ENCODE data around the gene DDR2. TPM values are rescaled to one million over a fixed set of nuclear protein-coding genes. Genes with fewer than 3 reads are reported as not detected.
A peak's percentile ranks its signal among the peaks of the same experiment; 100 is the strongest.

The DDR2 gene
- total and polyA plus RNA-seq, 2 of the 4 experiments (the other 2 are of a cell fraction) = 66.1 to 245 TPM

GRCh38 chr1:162716123-162716522, 83.9 kb downstream of the DDR2 start:
- dilution Hi-C loops (cut with HindIII; ENCODE audit: low sequenced_read_pairs, unreplicated experiment) = no loop called here
- H2AFZ ChIP-seq (replicated peaks; ENCODE audit: low read length, poor library complexity) = no peak overlapping the region
- H4K5ac ChIP-seq (ENCODE audit: low read depth, low read length) = no peak overlapping the region
- H3K36me3 ChIP-seq (ENCODE audit: control insufficient read depth, insufficient read depth, low read length) = peaks cover 12% of the 10 kb centered on the region
- in situ Hi-C loops (cut with MboI; ENCODE audit: low sequenced_read_pairs) = no loop called here
- CTCF ChIA-PET = no interaction called here
- POLR2A ChIA-PET (ENCODE audit: unreplicated experiment) = no interaction called here
- no peak overlapping the region for H2AK9ac ChIP-seq (replicated peaks; ENCODE audit: low read depth, low read length, poor library complexity)
- H3K9ac ChIP-seq (ENCODE audit: low read depth, low read length) = no peak overlapping the region
- H2BK5ac ChIP-seq (ENCODE audit: low read depth, low read length, poor library complexity, severe bottlenecking) = no peak overlapping the region
- H2AK5ac ChIP-seq (ENCODE audit: low read depth, low read length) = no peak overlapping the region; the same call in 1 of the 2 replicates
- no peak for DNase-seq
- H3K4me2 ChIP-seq (ENCODE audit: low read depth, low read length) = no peak overlapping the region
- H3K23ac ChIP-seq (ENCODE audit: low read depth, low read length) = no peak overlapping the region
- H2BK120ac ChIP-seq (ENCODE audit: low read depth, low read length) = no peak overlapping the region
- no peaks in the 10 kb centered on the region for H3K27me3 ChIP-seq (ENCODE audit: control insufficient read depth, insufficient read depth, low read length)
- H3K56ac ChIP-seq (ENCODE audit: extremely low read depth, insufficient read depth, low read length) = no peak overlapping the region
- no peak overlapping the region for H2BK15ac ChIP-seq (ENCODE audit: low read depth, low read length)
- no peak overlapping the region; the same call in 1 of the 2 replicates for H3K27ac ChIP-seq (ENCODE audit: insufficient read depth, low read length)
- H3K9me3 ChIP-seq (ENCODE audit: control insufficient read depth, insufficient read depth, low read length) = no peaks in the 10 kb centered on the region
- peaks cover 14% of the 10 kb centered on the region for H3K9me1 ChIP-seq (ENCODE audit: insufficient read depth, low read length)
- peak; percentile 10; the same call in 1 of the 2 replicates for ATAC-seq (ENCODE audit: low read depth)
- peaks cover 44% of the 10 kb centered on the region; the same call in 1 of the 2 replicates for H4K20me1 ChIP-seq (ENCODE audit: insufficient read depth, low read length)
- no peak overlapping the region for H2BK20ac ChIP-seq (ENCODE audit: low read depth, low read length)
- H4K91ac ChIP-seq (ENCODE audit: insufficient read depth, low read depth, low read length) = no peak overlapping the region
- no peak overlapping the region for H3K14ac ChIP-seq (replicated peaks; ENCODE audit: low read depth, low read length)
- H3K79me1 ChIP-seq (ENCODE audit: low read depth in 1 of 2, low read length in 2 of 2) = peaks cover 48 to 67% of the 10 kb centered on the region in 2 experiments
- H3K18ac ChIP-seq (ENCODE audit: low read depth, low read length) = no peak overlapping the region
- no TSS peak for BruUV-seq (replicated peaks)
- H3K4ac ChIP-seq (ENCODE audit: low read depth, low read length) = no peak overlapping the region
- intact Hi-C loops (cut with micrococcal nuclease) = loop anchor here (2.0 kb wide), 1 partner anchor 15 kb away; no protein-coding TSS in a partner anchor
- no peak overlapping the region for H3K4me3 ChIP-seq (ENCODE audit: insufficient read depth, low read depth, low read length)
- TF ChIP-seq RAD21 (IDR thresholded peaks at IDR 0.05; ENCODE audit: low read length) = no peak
- no peak for TF ChIP-seq POLR2A (IDR thresholded peaks at IDR 0.05; ENCODE audit: low read depth, low read length)
- H3K4me1 ChIP-seq (ENCODE audit: control insufficient read depth, insufficient read depth, low read length) = peaks cover 7% of the 10 kb centered on the region
- no CpG with 5 or more reads among the region's 4 CpGs for WGBS, 2 experiments (ENCODE audit: extremely low coverage in 2 of 2, insufficient read length in 1 of 2)
- H4K8ac ChIP-seq (ENCODE audit: low read depth in 2 of 2, low read length in 2 of 2) = no peak overlapping the region

All from IMR-90 (cell line).